GM19238 (cell line): ENCODE data around the gene CPAMD8.
"Not testable (repeated sequence)": the region's sequence is repeated elsewhere in the genome, so short reads cannot be mapped to it uniquely, and the experiment has no call there.

Experiments used
- DNase-seq: peaks from one replicate; pipeline ENCODE4 v3.0.0; 2011; ENCODE audit warnings: low spot score; ENCODE audit not compliant: insufficient read length

Gene CPAMD8

DNA sequence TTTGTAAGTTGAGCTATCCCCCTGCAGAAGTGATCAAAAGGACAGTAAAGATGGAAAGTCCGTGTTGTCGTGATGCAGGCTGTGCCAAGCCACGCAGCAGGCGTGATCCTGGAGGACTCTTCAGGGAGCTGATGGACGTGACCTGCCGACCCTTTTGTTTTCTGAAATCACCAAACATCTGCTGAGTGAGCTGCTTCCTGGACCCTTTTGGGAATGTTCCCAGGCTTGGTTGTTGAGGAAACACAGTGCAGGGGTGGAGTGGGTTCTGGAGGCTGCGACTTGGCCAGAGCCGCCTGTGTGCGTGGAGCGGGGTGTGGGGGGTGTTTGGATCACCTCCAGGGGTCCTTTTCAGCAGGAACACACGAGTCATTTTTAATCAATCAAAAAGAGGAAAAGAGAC lies 15.4 kb upstream of the CPAMD8 start:
- no peak for DNase-seq

- DNase-seq: no peak
Measured at GRCh38 chr19:17037966-17038500, 11.4 kb upstream of the CPAMD8 start.

GRCh38 chr19:17037184-17037583 lies 10.6 kb upstream of the CPAMD8 start:
- DNase-seq: no peak

GRCh38 chr19:17036640-17037039 lies 10.0 kb upstream of the CPAMD8 start:
- DNase-seq: no peak

DNA sequence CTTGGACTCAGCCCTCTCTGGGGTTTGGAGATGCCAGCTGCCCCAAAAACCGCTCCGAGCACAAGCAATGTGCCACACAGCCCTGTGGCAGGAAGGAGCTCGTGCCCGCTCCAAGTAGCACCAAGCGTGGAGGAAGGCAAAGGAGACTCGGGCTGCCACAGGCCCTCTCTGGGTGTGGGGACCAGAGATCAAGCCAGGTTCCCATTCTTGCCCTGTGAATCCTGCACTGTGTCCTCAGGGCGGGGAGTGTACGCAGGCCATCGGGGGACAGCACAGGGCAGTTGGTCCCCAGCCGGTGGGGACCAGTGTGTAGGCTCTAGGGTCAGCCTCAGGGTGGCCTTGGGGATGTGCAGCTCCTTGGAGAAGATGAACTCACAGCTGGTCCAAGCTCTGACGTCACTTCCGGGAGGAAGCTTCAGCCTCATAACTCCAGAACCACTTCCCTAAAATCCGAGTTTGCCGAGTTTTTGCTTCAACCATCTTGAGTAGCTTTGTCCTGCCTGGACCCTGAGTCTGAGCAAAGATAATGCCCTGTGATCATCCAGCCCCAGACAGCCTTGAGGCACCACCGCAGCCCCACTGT lies 9.3 kb upstream of the CPAMD8 start:
- no peak for DNase-seq

GRCh38 chr19:17031741-17032140 lies 5.1 kb upstream of the CPAMD8 start:
- no peak for DNase-seq

GRCh38 chr19:17027535-17027975 lies 945 bp upstream of the CPAMD8 start:
- DNase-seq: no peak

GRCh38 chr19:17025991-17026658 lies 485 bp downstream of the CPAMD8 start:
- no peak for DNase-seq

DNA sequence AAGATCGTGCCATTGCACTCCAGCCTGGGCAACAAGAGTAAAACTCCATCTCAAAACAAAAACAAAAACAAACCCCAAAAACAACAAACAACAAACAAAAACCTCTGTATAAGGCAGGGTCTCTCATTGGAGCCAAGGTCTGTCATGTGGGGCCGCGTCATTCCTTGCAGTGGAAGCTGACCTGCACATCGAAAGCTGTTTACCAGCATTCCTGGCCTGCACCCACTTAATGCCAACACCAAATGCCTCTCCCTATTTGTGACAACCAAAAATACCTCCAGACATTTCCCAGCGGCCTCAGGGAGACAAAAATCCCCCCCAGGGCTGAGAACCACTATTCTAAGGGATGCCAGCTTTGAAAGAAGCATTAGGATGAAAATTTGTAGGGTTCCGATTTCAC lies 1.2 kb downstream of the CPAMD8 start:
- DNase-seq: no peak

GRCh38 chr19:17024941-17025340 lies 1.7 kb downstream of the CPAMD8 start:
- not testable (repeated sequence) for DNase-seq

GRCh38 chr19:17023805-17024204 lies 2.8 kb downstream of the CPAMD8 start:
- no peak for DNase-seq

DNA sequence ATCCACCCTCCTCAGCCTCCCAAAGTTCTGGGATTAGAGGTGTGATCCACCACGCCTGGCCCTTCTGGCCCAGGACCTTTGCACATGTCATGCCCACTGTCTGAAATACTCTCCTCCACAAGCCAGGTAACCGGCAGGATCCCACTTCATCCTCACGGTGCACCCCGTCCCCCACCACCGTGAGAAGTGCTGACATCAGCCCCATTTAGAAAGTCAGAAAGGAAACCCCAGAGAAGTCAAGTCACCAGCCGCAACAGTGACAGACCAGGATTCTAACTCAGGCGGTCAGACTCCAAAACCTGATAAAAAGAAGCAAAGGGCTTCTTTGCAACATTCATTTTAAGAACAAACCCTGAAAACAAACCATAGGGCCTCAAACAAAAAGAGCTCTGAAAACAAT lies 3.9 kb downstream of the CPAMD8 start:
- no peak for DNase-seq

DNA sequence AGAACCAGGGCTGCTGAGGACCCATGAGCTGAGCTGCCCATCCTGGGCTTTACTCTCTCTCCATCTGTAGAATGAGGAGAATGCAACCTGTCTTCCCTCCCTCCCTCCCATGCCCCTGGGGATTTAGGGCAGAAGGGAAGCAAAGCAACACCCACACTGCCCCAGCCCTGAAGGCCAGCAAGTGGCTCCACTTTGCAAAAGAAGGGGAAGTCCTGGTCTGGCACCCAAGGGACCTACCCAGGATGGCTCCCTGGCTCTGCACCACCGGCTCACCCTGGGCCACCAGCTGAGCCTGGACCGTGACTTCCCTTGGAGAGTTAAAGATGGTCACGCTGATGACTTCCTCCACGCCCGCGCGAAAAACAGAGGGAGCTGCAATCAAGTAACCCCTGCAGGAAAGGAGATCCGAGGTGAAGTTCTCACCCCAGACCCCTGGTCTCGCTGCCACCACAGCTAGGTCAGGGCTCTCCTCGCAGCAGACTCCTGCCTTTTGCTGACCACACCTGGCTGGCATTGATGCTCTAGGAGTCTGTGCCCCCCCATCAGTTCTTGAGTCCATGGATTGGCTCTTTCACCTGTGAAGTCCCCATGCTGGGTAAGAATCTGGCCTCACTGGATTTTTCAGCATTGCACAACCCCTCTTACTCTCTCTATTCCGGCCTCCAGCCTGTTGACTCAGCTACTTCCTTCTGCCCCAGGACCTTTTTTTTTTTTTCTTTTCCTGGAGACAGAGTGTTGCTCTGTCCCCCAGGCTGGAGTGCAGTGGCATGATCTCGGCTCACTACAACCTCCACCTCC lies 4.6 kb downstream of the CPAMD8 start:
- no peak for DNase-seq

- no peak for DNase-seq
Measured at GRCh38 chr19:17021328-17021727, 5.3 kb downstream of the CPAMD8 start.

- DNase-seq: no peak
Measured at GRCh38 chr19:17020823-17021222, 5.8 kb downstream of the CPAMD8 start.

- no peak for DNase-seq
Measured at GRCh38 chr19:17020385-17020784, 6.2 kb downstream of the CPAMD8 start.

GRCh38 chr19:17014212-17014861 lies 12.3 kb downstream of the CPAMD8 start:
- DNase-seq: not testable (repeated sequence)

DNA sequence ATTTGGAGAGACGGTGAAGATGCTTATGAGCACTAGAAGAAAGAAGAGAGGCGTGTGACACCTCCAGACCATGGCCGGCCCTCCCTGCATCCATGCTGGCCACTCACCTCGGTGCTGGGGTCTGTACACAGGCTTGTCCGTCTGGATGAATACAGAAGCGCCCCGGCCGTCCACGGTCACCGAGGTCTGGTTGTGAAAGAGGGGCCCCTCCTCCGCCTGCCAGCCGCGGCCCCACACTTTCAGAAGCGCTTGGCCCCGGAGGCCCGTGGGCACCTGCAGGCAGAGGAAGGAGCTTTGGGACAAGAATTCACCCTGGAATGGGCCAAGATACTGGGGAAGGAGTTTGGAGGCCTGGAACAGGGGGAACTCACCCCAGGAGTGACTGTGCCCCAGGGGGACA lies 15.1 kb downstream of the CPAMD8 start:
- DNase-seq: no peak

- DNase-seq: no peak
Measured at GRCh38 chr19:17006579-17006978, 20.0 kb downstream of the CPAMD8 start.

GRCh38 chr19:17005000-17005399 lies 21.6 kb downstream of the CPAMD8 start:
- no peak for DNase-seq

- no peak for DNase-seq
Measured at GRCh38 chr19:17004386-17004785, 22.2 kb downstream of the CPAMD8 start.

GRCh38 chr19:17002455-17002854 lies 24.2 kb downstream of the CPAMD8 start:
- DNase-seq: no peak
